GM18858 (cell line): ENCODE results near the gene CD44.

ENCODE experiments used
- ATAC-seq: cut with Tn5 transposase; IDR thresholded peaks from one replicate; pipeline ENCODE4 v1.9.1; 2021; ENCODE audit not compliant: unreplicated experiment

Gene CD44

GRCh38 chr11:35136311-35136710 lies 2.7 kb upstream of the CD44 start:
- no peak for ATAC-seq

- ATAC-seq = no peak
Measured at GRCh38 chr11:35138058-35138457, 913 bp upstream of the CD44 start.

- no peak for ATAC-seq
Measured at GRCh38 chr11:35138606-35138942, 397 bp upstream of the CD44 start.

- ATAC-seq = no peak
Measured at GRCh38 chr11:35139722-35140282, 831 bp downstream of the CD44 start.

GRCh38 chr11:35141071-35141470 lies 2.1 kb downstream of the CD44 start:
- ATAC-seq = no peak

- no peak for ATAC-seq
Measured at GRCh38 chr11:35141571-35141971, 2.6 kb downstream of the CD44 start.

GRCh38 chr11:35142481-35143075 lies 3.6 kb downstream of the CD44 start:
- no peak for ATAC-seq

GRCh38 chr11:35143297-35144135 lies 4.5 kb downstream of the CD44 start:
- ATAC-seq = no peak

- peak; percentile 44 for ATAC-seq
Measured at GRCh38 chr11:35144136-35144741, 5.3 kb downstream of the CD44 start.

GRCh38 chr11:35144806-35145205 lies 5.8 kb downstream of the CD44 start:
- no peak for ATAC-seq

GRCh38 chr11:35145271-35145670 lies 6.3 kb downstream of the CD44 start:
- peak; percentile 39 for ATAC-seq

- ATAC-seq = peak; percentile 36
Measured at GRCh38 chr11:35146074-35146521, 7.1 kb downstream of the CD44 start.

- ATAC-seq = no peak
Measured at GRCh38 chr11:35146711-35147110, 7.7 kb downstream of the CD44 start.

GRCh38 chr11:35147235-35147634 lies 8.3 kb downstream of the CD44 start:
- no peak for ATAC-seq

- no peak for ATAC-seq
Measured at GRCh38 chr11:35148163-35148837, 9.3 kb downstream of the CD44 start.

- no peak for ATAC-seq
Measured at GRCh38 chr11:35150454-35150853, 11.5 kb downstream of the CD44 start.

- no peak for ATAC-seq
Measured at GRCh38 chr11:35151241-35151640, 12.3 kb downstream of the CD44 start.

GRCh38 chr11:35151683-35152280 lies 12.8 kb downstream of the CD44 start:
- no peak for ATAC-seq

GRCh38 chr11:35152575-35152974 lies 13.6 kb downstream of the CD44 start:
- no peak for ATAC-seq

GRCh38 chr11:35153280-35153679 lies 14.3 kb downstream of the CD44 start:
- ATAC-seq = no peak

- ATAC-seq = no peak
Measured at GRCh38 chr11:35154952-35155351, 16.0 kb downstream of the CD44 start.
